IMR-90 (cell line): ENCODE measurements around the gene LRRC36. TPM values are rescaled to one million over a fixed set of nuclear protein-coding genes. Genes with fewer than 3 reads are reported as not detected.

ENCODE experiments used
- ATAC-seq: fragments of 200-7000 bp; cut with Tn5 transposase; 2 replicates; pipeline ENCODE4 v1.9.1; 2020; ENCODE audit warnings: low read depth, mild to moderate bottlenecking, moderate library complexity
- BruUV-seq: library from RNA; stranded (reverse); fragments of 400-500 nt; replicated peaks from 2 replicates; lab custom pipeline; 2021; lab: Mats Ljungman, UMichigan
- CTCF ChIA-PET: fragments of 300-600 bp; formaldehyde crosslinking; extraction: SDS; loops from one replicate; lab custom pipeline; 2021; ENCODE audit warnings: antibody characterized with exemption; lab: Yijun Ruan, JAX
- POLR2A ChIA-PET: fragments of 300-600 bp; sonication (Branson Sonifier 250); formaldehyde crosslinking; loops from one replicate; lab custom pipeline; 2022; ENCODE audit warnings: antibody characterized with exemption; ENCODE audit not compliant: unreplicated experiment; lab: Charles Lee
- DNase-seq: peaks from one replicate; pipeline ENCODE4 v3.0.0; 2013
- H2AFZ ChIP-seq: replicated peaks from 2 replicates; pipeline ENCODE3; 2013; ENCODE audit warnings: low read length, mild to moderate bottlenecking; ENCODE audit not compliant: poor library complexity
- H2AK5ac ChIP-seq: 2 replicates; pipeline ENCODE4 v1.6.1; 2013; ENCODE audit warnings: low read depth, low read length, inconsistent platforms
- H2AK9ac ChIP-seq: replicated peaks from 2 replicates; pipeline ENCODE3; 2013; ENCODE audit warnings: mild to moderate bottlenecking, low read depth, low read length, moderate library complexity; ENCODE audit not compliant: poor library complexity
- H2BK120ac ChIP-seq: 2 replicates; pipeline ENCODE4 v1.6.1; 2013; ENCODE audit warnings: low read depth, low read length, inconsistent platforms
- H2BK15ac ChIP-seq: 3 replicates; pipeline ENCODE4 v1.6.1; 2013; ENCODE audit warnings: low read depth, low read length, inconsistent platforms
- H2BK20ac ChIP-seq: 2 replicates; pipeline ENCODE4 v1.6.1; 2013; ENCODE audit warnings: low read depth, mild to moderate bottlenecking, inconsistent platforms, low read length, moderate library complexity
- H2BK5ac ChIP-seq: 2 replicates; pipeline ENCODE4 v1.6.1; 2013; ENCODE audit warnings: mild to moderate bottlenecking, low read depth, low read length, inconsistent platforms; ENCODE audit not compliant: poor library complexity, severe bottlenecking
- H3K14ac ChIP-seq: replicated peaks from 2 replicates; pipeline ENCODE4 v1.6.1; 2013; ENCODE audit warnings: low read depth, low read length, inconsistent platforms
- H3K18ac ChIP-seq: 2 replicates; pipeline ENCODE4 v1.6.1; 2013; ENCODE audit warnings: low read depth, low read length, control low read depth
- H3K23ac ChIP-seq: 2 replicates; pipeline ENCODE4 v1.6.1; 2013; ENCODE audit warnings: low read depth, low read length, inconsistent platforms
- H3K27ac ChIP-seq: 2 replicates; pipeline ENCODE4 v1.5.1; 2013; ENCODE audit warnings: mild to moderate bottlenecking, control low read depth, low read length; ENCODE audit not compliant: insufficient read depth
- H3K27me3 ChIP-seq: 2 replicates; pipeline ENCODE4 v1.6.1; 2013; ENCODE audit warnings: low read length; ENCODE audit not compliant: control insufficient read depth, insufficient read depth
- H3K36me3 ChIP-seq: 2 replicates; pipeline ENCODE4 v1.6.1; 2013; ENCODE audit warnings: low read length, mixed read lengths; ENCODE audit not compliant: control insufficient read depth, insufficient read depth
- H3K4ac ChIP-seq: 2 replicates; pipeline ENCODE4 v1.6.1; 2013; ENCODE audit warnings: low read depth, low read length, inconsistent platforms
- H3K4me1 ChIP-seq: 2 replicates; pipeline ENCODE4 v1.6.1; 2013; ENCODE audit warnings: low read length, mixed read lengths; ENCODE audit not compliant: control insufficient read depth, insufficient read depth
- H3K4me2 ChIP-seq: 2 replicates; pipeline ENCODE4 v1.6.1; 2013; ENCODE audit warnings: low read depth, mild to moderate bottlenecking, control low read depth, low read length, moderate library complexity
- H3K4me3 ChIP-seq: 2 replicates; pipeline ENCODE4 v1.5.1; 2013; ENCODE audit warnings: low read depth, mild to moderate bottlenecking, control low read depth, low read length, moderate library complexity; ENCODE audit not compliant: insufficient read depth
- H3K56ac ChIP-seq: 2 replicates; pipeline ENCODE4 v1.6.1; 2013; ENCODE audit warnings: low read length, inconsistent platforms; ENCODE audit not compliant: insufficient read depth; ENCODE audit errors: extremely low read depth
- H3K79me1 ChIP-seq, 2 experiments: 2 replicates each; pipeline ENCODE4 v1.6.1; 2013; ENCODE audit warnings: low read length in 2 of 2, inconsistent platforms in 1 of 2, low read depth in 1 of 2
- H3K9ac ChIP-seq: 2 replicates; pipeline ENCODE4 v1.6.1; 2013; ENCODE audit warnings: low read depth, low read length, control low read depth
- H3K9me1 ChIP-seq: 2 replicates; pipeline ENCODE4 v1.6.1; 2013; ENCODE audit warnings: low read length, inconsistent platforms; ENCODE audit not compliant: insufficient read depth
- H3K9me3 ChIP-seq: 2 replicates; pipeline ENCODE4 v1.6.1; 2013; ENCODE audit warnings: low read length; ENCODE audit not compliant: control insufficient read depth, insufficient read depth
- H4K20me1 ChIP-seq: 2 replicates; pipeline ENCODE4 v1.6.1; 2013; ENCODE audit warnings: low read length, inconsistent platforms; ENCODE audit not compliant: insufficient read depth
- H4K5ac ChIP-seq: 2 replicates; pipeline ENCODE4 v1.6.1; 2013; ENCODE audit warnings: mild to moderate bottlenecking, low read depth, low read length, control low read depth
- H4K8ac ChIP-seq, 2 experiments: 2 replicates each; pipeline ENCODE4 v1.6.1; 2013; ENCODE audit warnings: low read depth in 2 of 2, low read length in 2 of 2, control low read depth in 1 of 2, inconsistent platforms in 1 of 2
- H4K91ac ChIP-seq: 2 replicates; pipeline ENCODE4 v1.6.1; 2013; ENCODE audit warnings: low read depth, low read length, inconsistent platforms; ENCODE audit not compliant: insufficient read depth
- CEBPB ChIP-seq: IDR thresholded peaks from 2 replicates; pipeline ENCODE4 v1.6.1; 2012; ENCODE audit warnings: low read depth, low read length, improper control_type of control experiment
- CTCF ChIP-seq: conservative IDR thresholded peaks from 2 replicates; pipeline ENCODE4 v1.5.1; 2012; ENCODE audit warnings: mild to moderate bottlenecking, low read depth, low read length, improper control_type of control experiment
- RFX5 ChIP-seq: IDR thresholded peaks from 2 replicates; pipeline ENCODE4 v1.8.0; 2012; ENCODE audit warnings: low read depth, mild to moderate bottlenecking, low read length, moderate library complexity
- SMC3 ChIP-seq: fragments of 150-350 bp; IDR thresholded peaks from 2 replicates; pipeline ENCODE4 v1.6.1; 2016; ENCODE audit warnings: low read depth, mild to moderate bottlenecking, antibody characterized with exemption, low read length, moderate library complexity
- USF2 ChIP-seq: fragments of 150-350 bp; IDR thresholded peaks from 2 replicates; pipeline ENCODE4 v1.6.1; 2017; ENCODE audit warnings: mild to moderate bottlenecking, antibody characterized with exemption, low read length, low read depth
- WGBS, 2 experiments: methylation state at CpG; one replicate each; pipeline versions ENCODE4 v1.1.5 to v1.1.7; 2013; ENCODE audit warnings: missing lambda C conversion rate in 2 of 2; ENCODE audit not compliant: insufficient read length in 1 of 2; ENCODE audit errors: extremely low coverage in 2 of 2; 5-methylcytosine and 5-hydroxymethylcytosine counted together
- dilution Hi-C: fragments of 300-500 bp; cut with HindIII; formaldehyde crosslinking; loops from one replicate; pipeline ENCODE4 v1.14.3; 2018; ENCODE audit warnings: low sequenced_read_pairs; ENCODE audit not compliant: unreplicated experiment
- in situ Hi-C: fragments of 300-500 bp; cut with MboI; formaldehyde crosslinking; loops from 3 replicates; pipeline ENCODE4 v1.14.3; 2019; ENCODE audit warnings: low sequenced_read_pairs, inconsistent platforms, mixed read lengths
- intact Hi-C: fragments of 100-400 bp; cut with micrococcal nuclease; formaldehyde crosslinking; loops from 2 replicates; pipeline ENCODE4 v1.10.0; 2022
- polyA plus RNA-seq, 3 experiments: library from polyadenylated mRNA; depleted of rRNA; stranded (reverse); fragments of >200 nt; gene quantifications; 2 replicates each; pipeline ENCODE4 v1.2.3, GENCODE V29; 2012; ENCODE audit warnings: low replicate concordance in 1 of 3
- total RNA-seq: library from RNA; depleted of rRNA; stranded (reverse); fragments of >200 nt; gene quantifications from 2 replicates; pipeline ENCODE4 v1.2.3, GENCODE V29; 2012

Gene LRRC36
- total and polyA plus RNA-seq, 2 of the 4 experiments (the other 2 are of a cell fraction): 0.18 to 0.29 TPM

DNA sequence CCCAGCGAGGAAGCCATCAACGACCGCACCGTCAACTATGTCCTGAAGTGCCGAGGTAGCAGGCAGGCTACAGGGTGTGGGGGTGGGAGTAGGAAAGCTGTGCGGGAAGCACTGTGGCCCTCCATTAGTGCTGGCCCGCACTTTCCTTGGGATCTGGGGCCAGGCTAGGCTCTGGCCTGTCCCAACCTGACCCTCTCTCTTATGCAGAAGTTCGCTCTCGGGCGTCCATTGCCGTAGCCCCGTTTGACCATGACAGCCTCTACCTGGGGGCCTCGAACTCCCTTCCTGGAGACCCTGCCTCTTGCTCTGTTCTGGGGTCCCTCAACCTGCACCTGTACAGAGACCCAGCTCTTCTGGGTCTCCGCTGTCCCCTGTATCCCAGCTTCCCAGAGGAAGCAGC lies 38.7 kb upstream of the LRRC36 start:
- in situ Hi-C loops: no loop called here
- POLR2A ChIA-PET: no interaction called here

More for the DNA sequence above, 38.7 kb upstream of the LRRC36 start:
- Histone ChIP-seq H3K9me3 (no peaks in the 10 kb centered on the region), H4K20me1 (no peaks in the 10 kb centered on the region), H3K4me1 (peaks cover 7% of the 10 kb centered on the region), H3K4me2 (no peak overlapping the region), H3K27ac (no peak overlapping the region), H3K18ac (no peak overlapping the region), H3K4ac (no peak overlapping the region), H2BK15ac (no peak overlapping the region), H4K5ac (no peak overlapping the region), H3K27me3 (no peaks in the 10 kb centered on the region), H3K79me1 (no peaks in the 10 kb centered on the region; a peak in 1 of 4 replicates), H3K14ac (no peak overlapping the region), H3K4me3 (no peak overlapping the region), H2AFZ (no peak overlapping the region), H3K23ac (no peak overlapping the region), H2BK120ac (no peak overlapping the region), H4K8ac (no peak overlapping the region), H3K9ac (no peak overlapping the region), H2AK9ac (no peak overlapping the region), H2AK5ac (no peak overlapping the region), H2BK5ac (no peak overlapping the region), H3K56ac (no peak overlapping the region), H4K91ac (no peak overlapping the region), H3K9me1 (peaks cover 14% of the 10 kb centered on the region), H2BK20ac (no peak overlapping the region), H3K36me3 (no peaks in the 10 kb centered on the region)
- no peak for ATAC-seq
- dilution Hi-C loops (no loop called here), intact Hi-C loops (no loop called here)
- DNase-seq: no peak
- WGBS, 2 experiments: 97% methylated on average over 6 of the region's 14 CpGs; no CpG with 5 or more reads in 1 of the 2 experiments
- TF ChIP-seq CTCF (no peak), USF2 (no peak), RFX5 (no peak), SMC3 (no peak), CEBPB (no peak)
- BruUV-seq: no TSS peak
- CTCF ChIA-PET: no interaction called here
